Measurements from ENCODE around the gene RPL27. TPM values are rescaled to one million over a fixed set of nuclear protein-coding genes. Genes with fewer than 3 reads are reported as not detected.

RPL27 gene
- total RNA-seq, 2 experiments from 2014 or later: 1,923 to 1,951 TPM

GRCh38 chr17:43033948-43034881, 36.0 kb downstream of the RPL27 start:
- intact Hi-C loops (cut with DNase I, micrococcal nuclease): no loop called here
- CTCF ChIA-PET: no interaction called here

GRCh38 chr17:43034894-43035293, 36.7 kb downstream of the RPL27 start:
- H3K9me3 ChIP-seq (ENCODE audit: control insufficient read depth in 1 of 2, insufficient read depth in 1 of 2, low read length in 2 of 2): no peaks in the 10 kb centered on the region
- intact Hi-C loops (cut with DNase I, micrococcal nuclease): no loop called here
- no peaks in the 10 kb centered on the region for H3K27me3 ChIP-seq (ENCODE audit: control insufficient read depth in 1 of 2, insufficient read depth in 2 of 2, low read length in 2 of 2)
- CTCF ChIA-PET: no interaction called here
- H3K36me3 ChIP-seq (ENCODE audit: insufficient read depth, low read length): no peaks in the 10 kb centered on the region
- no peaks in the 10 kb centered on the region for H3K36me3 Mint-ChIP-seq (ENCODE audit: low read depth)
- no peaks in the 10 kb centered on the region for H3K9me3 Mint-ChIP-seq
- no peak for DNase-seq
- no peaks in the 10 kb centered on the region for H3K4me1 Mint-ChIP-seq (ENCODE audit: low read depth)
- TF ChIP-seq, protein P1, sequence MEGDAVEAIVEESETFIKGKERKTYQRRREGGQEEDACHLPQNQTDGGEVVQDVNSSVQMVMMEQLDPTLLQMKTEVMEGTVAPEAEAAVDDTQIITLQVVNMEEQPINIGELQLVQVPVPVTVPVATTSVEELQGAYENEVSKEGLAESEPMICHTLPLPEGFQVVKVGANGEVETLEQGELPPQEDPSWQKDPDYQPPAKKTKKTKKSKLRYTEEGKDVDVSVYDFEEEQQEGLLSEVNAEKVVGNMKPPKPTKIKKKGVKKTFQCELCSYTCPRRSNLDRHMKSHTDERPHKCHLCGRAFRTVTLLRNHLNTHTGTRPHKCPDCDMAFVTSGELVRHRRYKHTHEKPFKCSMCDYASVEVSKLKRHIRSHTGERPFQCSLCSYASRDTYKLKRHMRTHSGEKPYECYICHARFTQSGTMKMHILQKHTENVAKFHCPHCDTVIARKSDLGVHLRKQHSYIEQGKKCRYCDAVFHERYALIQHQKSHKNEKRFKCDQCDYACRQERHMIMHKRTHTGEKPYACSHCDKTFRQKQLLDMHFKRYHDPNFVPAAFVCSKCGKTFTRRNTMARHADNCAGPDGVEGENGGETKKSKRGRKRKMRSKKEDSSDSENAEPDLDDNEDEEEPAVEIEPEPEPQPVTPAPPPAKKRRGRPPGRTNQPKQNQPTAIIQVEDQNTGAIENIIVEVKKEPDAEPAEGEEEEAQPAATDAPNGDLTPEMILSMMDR (IDR thresholded peaks at IDR 0.05): no peak
- ATAC-seq (ENCODE audit: poor library complexity): no peak
- H3K27me3 Mint-ChIP-seq: no peaks in the 10 kb centered on the region
- POLR2A ChIA-PET: no interaction called here
- H3K27ac ChIP-seq (ENCODE audit: low read depth in 1 of 2, low read length in 2 of 2): no peak overlapping the region
- no peak overlapping the region for H3K4me3 Mint-ChIP-seq
- no peaks in the 10 kb centered on the region for H3K4me1 ChIP-seq (ENCODE audit: insufficient read depth, low read length)
- H3K27ac Mint-ChIP-seq: no peak overlapping the region
- no peak overlapping the region for H3K4me3 ChIP-seq (ENCODE audit: low read length)

More at GRCh38 chr17:43033948-43034881, 36.0 kb downstream of the RPL27 start:
- no peaks in the 10 kb centered on the region for H3K36me3 ChIP-seq (ENCODE audit: insufficient read depth, low read length)
- DNase-seq: no peak
- Mint-ChIP-seq H3K4me1 (ENCODE audit: low read depth) (no peaks in the 10 kb centered on the region), H3K36me3 (ENCODE audit: low read depth) (no peaks in the 10 kb centered on the region), H3K27ac (no peak overlapping the region), H3K9me3 (no peaks in the 10 kb centered on the region), H3K27me3 (no peaks in the 10 kb centered on the region), H3K4me3 (no peak overlapping the region)
- H3K4me1 ChIP-seq (ENCODE audit: insufficient read depth, low read length): no peaks in the 10 kb centered on the region
- no peak overlapping the region for H3K27ac ChIP-seq (ENCODE audit: low read depth in 1 of 2, low read length in 2 of 2)
- POLR2A ChIA-PET: no interaction called here
- no peak overlapping the region for H3K4me3 ChIP-seq (ENCODE audit: low read length)
- ATAC-seq (ENCODE audit: poor library complexity): no peak
- no peaks in the 10 kb centered on the region for H3K27me3 ChIP-seq (ENCODE audit: control insufficient read depth in 1 of 2, insufficient read depth in 2 of 2, low read length in 2 of 2)
- no peaks in the 10 kb centered on the region for H3K9me3 ChIP-seq (ENCODE audit: control insufficient read depth in 1 of 2, insufficient read depth in 1 of 2, low read length in 2 of 2)
- TF ChIP-seq, protein P1 (IDR thresholded peaks at IDR 0.05): no peak

DNA sequence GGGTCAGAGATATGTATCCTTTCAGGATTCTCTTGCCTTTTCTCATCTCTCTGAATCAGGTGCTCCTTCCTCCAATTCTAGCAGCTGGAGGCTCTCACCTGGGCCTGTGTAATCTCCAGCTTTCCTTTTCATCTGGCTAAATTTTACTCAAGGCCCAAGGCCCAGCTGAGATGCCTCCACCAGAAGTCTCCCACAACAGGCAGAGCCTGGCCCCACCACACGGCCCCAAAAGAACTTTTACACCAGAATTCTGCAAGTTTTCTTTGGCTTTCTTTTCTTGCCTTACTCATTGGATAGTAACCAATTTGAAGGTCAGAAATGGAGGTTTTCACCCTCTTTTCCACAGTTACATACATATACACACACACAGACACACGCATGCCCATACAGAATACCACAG, 41.4 kb downstream of the RPL27 start:
- no peaks in the 10 kb centered on the region for H3K36me3 Mint-ChIP-seq (ENCODE audit: low read depth)
- H3K27me3 Mint-ChIP-seq: no peaks in the 10 kb centered on the region
- ChIA-PET CTCF (no interaction called here), POLR2A (no interaction called here)
- no peaks in the 10 kb centered on the region for H3K36me3 ChIP-seq (ENCODE audit: insufficient read depth, low read length)
- no peaks in the 10 kb centered on the region for H3K9me3 ChIP-seq (ENCODE audit: control insufficient read depth in 1 of 2, insufficient read depth in 1 of 2, low read length in 2 of 2)
- H3K27ac Mint-ChIP-seq: no peak overlapping the region
- H3K4me3 Mint-ChIP-seq: no peak overlapping the region
- no peaks in the 10 kb centered on the region for H3K9me3 Mint-ChIP-seq
- TF ChIP-seq, protein P1 (IDR thresholded peaks at IDR 0.05): no peak
- intact Hi-C loops (cut with DNase I, micrococcal nuclease): no loop called here
- no peak overlapping the region for H3K4me3 ChIP-seq (ENCODE audit: low read length)
- no peak for DNase-seq
- no peaks in the 10 kb centered on the region for H3K27me3 ChIP-seq (ENCODE audit: control insufficient read depth in 1 of 2, insufficient read depth in 2 of 2, low read length in 2 of 2)
- no peaks in the 10 kb centered on the region for H3K4me1 Mint-ChIP-seq (ENCODE audit: low read depth)
- ATAC-seq (ENCODE audit: poor library complexity): no peak
- no peaks in the 10 kb centered on the region for H3K4me1 ChIP-seq (ENCODE audit: insufficient read depth, low read length)
- no peak overlapping the region for H3K27ac ChIP-seq (ENCODE audit: low read depth in 1 of 2, low read length in 2 of 2)

Measured in CD4-positive, alpha-beta T cell (primary cell).